ENCODE measurements around the gene CBLC.
"Not testable (repeated sequence)": the region's sequence is repeated elsewhere in the genome, so short reads cannot be mapped to it uniquely, and the experiment has no call there.

CBLC gene

GRCh38 chr19:44767295-44768180 is 10.2 kb upstream of the CBLC start:
- Mint-ChIP-seq H3K27ac (peak overlapping the region; percentile 4), H3K36me3 (ENCODE audit: low read depth) (no peaks in the 10 kb centered on the region), H3K4me1 (ENCODE audit: low read depth) (peaks cover 52% of the 10 kb centered on the region), H3K9me3 (no peaks in the 10 kb centered on the region), H3K4me3 (no peak overlapping the region), H3K27me3 (no peaks in the 10 kb centered on the region)
- no peak for DNase-seq

- DNase-seq: peak; percentile 99
- Mint-ChIP-seq H3K4me3 (peak overlapping the region; percentile 59), H3K27me3 (no peaks in the 10 kb centered on the region), H3K27ac (peak overlapping the region; percentile 87), H3K4me1 (ENCODE audit: low read depth) (peaks cover 34% of the 10 kb centered on the region), H3K36me3 (ENCODE audit: low read depth) (no peaks in the 10 kb centered on the region), H3K9me3 (no peaks in the 10 kb centered on the region)
These were observed 7.0 kb upstream of the CBLC start for GRCh38 chr19:44770550-44771257.

GRCh38 chr19:44772144-44772543 is 5.5 kb upstream of the CBLC start:
- not testable (repeated sequence) for H3K36me3 Mint-ChIP-seq (ENCODE audit: low read depth); DNase-seq; H3K4me3 Mint-ChIP-seq; H3K9me3 Mint-ChIP-seq; H3K27ac Mint-ChIP-seq; H3K27me3 Mint-ChIP-seq
- H3K4me1 Mint-ChIP-seq (ENCODE audit: low read depth): peaks cover 34% of the 10 kb centered on the region

GRCh38 chr19:44772959-44773358 is 4.7 kb upstream of the CBLC start:
- H3K4me3 Mint-ChIP-seq: no peak overlapping the region
- H3K36me3 Mint-ChIP-seq (ENCODE audit: low read depth): no peaks in the 10 kb centered on the region
- DNase-seq: no peak
- H3K9me3 Mint-ChIP-seq: no peaks in the 10 kb centered on the region
- no peaks in the 10 kb centered on the region for H3K27me3 Mint-ChIP-seq
- H3K27ac Mint-ChIP-seq: no peak overlapping the region
- peaks cover 26% of the 10 kb centered on the region for H3K4me1 Mint-ChIP-seq (ENCODE audit: low read depth)

- Mint-ChIP-seq H3K27ac (no peak overlapping the region), H3K36me3 (ENCODE audit: low read depth) (no peaks in the 10 kb centered on the region), H3K4me1 (ENCODE audit: low read depth) (peaks cover 3% of the 10 kb centered on the region), H3K4me3 (no peak overlapping the region), H3K27me3 (peaks cover 4% of the 10 kb centered on the region), H3K9me3 (no peaks in the 10 kb centered on the region)
- no peak for DNase-seq
These were observed 1.9 kb upstream of the CBLC start for GRCh38 chr19:44775676-44776240.

GRCh38 chr19:44776402-44777096 is 1.1 kb upstream of the CBLC start:
- H3K9me3 Mint-ChIP-seq: no peaks in the 10 kb centered on the region
- H3K27ac Mint-ChIP-seq: no peak overlapping the region
- H3K27me3 Mint-ChIP-seq: peaks cover 4% of the 10 kb centered on the region
- H3K4me1 Mint-ChIP-seq (ENCODE audit: low read depth): no peaks in the 10 kb centered on the region
- no peak for DNase-seq
- no peaks in the 10 kb centered on the region for H3K36me3 Mint-ChIP-seq (ENCODE audit: low read depth)
- H3K4me3 Mint-ChIP-seq: no peak overlapping the region

GRCh38 chr19:44779150-44779549 is 1.5 kb downstream of the CBLC start:
- DNase-seq: no peak
- H3K9me3 Mint-ChIP-seq: no peaks in the 10 kb centered on the region
- H3K27ac Mint-ChIP-seq: no peak overlapping the region
- peaks cover under 1% of the 10 kb centered on the region for H3K4me1 Mint-ChIP-seq (ENCODE audit: low read depth)
- peaks cover 5% of the 10 kb centered on the region for H3K27me3 Mint-ChIP-seq
- H3K36me3 Mint-ChIP-seq (ENCODE audit: low read depth): no peaks in the 10 kb centered on the region
- no peak overlapping the region for H3K4me3 Mint-ChIP-seq

GRCh38 chr19:44781694-44782093 is 4.0 kb downstream of the CBLC start:
- H3K9me3 Mint-ChIP-seq; H3K36me3 Mint-ChIP-seq (ENCODE audit: low read depth); H3K27me3 Mint-ChIP-seq; H3K4me3 Mint-ChIP-seq; DNase-seq; H3K27ac Mint-ChIP-seq; H3K4me1 Mint-ChIP-seq (ENCODE audit: low read depth): not testable (repeated sequence)

GRCh38 chr19:44782729-44783128 is 5.0 kb downstream of the CBLC start:
- Mint-ChIP-seq H3K27me3 (peaks cover 9% of the 10 kb centered on the region), H3K4me3 (no peak overlapping the region), H3K27ac (no peak overlapping the region), H3K36me3 (ENCODE audit: low read depth) (no peaks in the 10 kb centered on the region), H3K9me3 (no peaks in the 10 kb centered on the region), H3K4me1 (ENCODE audit: low read depth) (peaks cover 7% of the 10 kb centered on the region)
- no peak for DNase-seq

- H3K27ac Mint-ChIP-seq: no peak overlapping the region
- H3K4me1 Mint-ChIP-seq (ENCODE audit: low read depth): peaks cover 7% of the 10 kb centered on the region
- DNase-seq: no peak
- no peak overlapping the region for H3K4me3 Mint-ChIP-seq
- no peaks in the 10 kb centered on the region for H3K36me3 Mint-ChIP-seq (ENCODE audit: low read depth)
- H3K9me3 Mint-ChIP-seq: no peaks in the 10 kb centered on the region
- peaks cover 9% of the 10 kb centered on the region for H3K27me3 Mint-ChIP-seq
These were observed 5.9 kb downstream of the CBLC start for GRCh38 chr19:44783545-44783944.

GRCh38 chr19:44785271-44785670 is 7.6 kb downstream of the CBLC start:
- Mint-ChIP-seq H3K4me3 (no peak overlapping the region), H3K27ac (no peak overlapping the region), H3K27me3 (peaks cover 5% of the 10 kb centered on the region), H3K9me3 (no peaks in the 10 kb centered on the region), H3K36me3 (ENCODE audit: low read depth) (no peaks in the 10 kb centered on the region), H3K4me1 (ENCODE audit: low read depth) (peaks cover 7% of the 10 kb centered on the region)
- DNase-seq: no peak

- H3K36me3 Mint-ChIP-seq (ENCODE audit: low read depth): no peaks in the 10 kb centered on the region
- H3K4me1 Mint-ChIP-seq (ENCODE audit: low read depth): peaks cover 7% of the 10 kb centered on the region
- no peaks in the 10 kb centered on the region for H3K9me3 Mint-ChIP-seq
- DNase-seq: no peak
- H3K27ac Mint-ChIP-seq: no peak overlapping the region
- H3K4me3 Mint-ChIP-seq: no peak overlapping the region
- peaks cover 5% of the 10 kb centered on the region for H3K27me3 Mint-ChIP-seq
These were observed 8.3 kb downstream of the CBLC start for GRCh38 chr19:44785993-44786392.

GRCh38 chr19:44788971-44789370 is 11.3 kb downstream of the CBLC start:
- Mint-ChIP-seq H3K9me3 (no peaks in the 10 kb centered on the region), H3K27me3 (peaks cover 5% of the 10 kb centered on the region), H3K27ac (no peak overlapping the region), H3K4me1 (ENCODE audit: low read depth) (peaks cover 7% of the 10 kb centered on the region), H3K4me3 (no peak overlapping the region), H3K36me3 (ENCODE audit: low read depth) (no peaks in the 10 kb centered on the region)
- DNase-seq: no peak

- no peaks in the 10 kb centered on the region for H3K27me3 Mint-ChIP-seq
- no peaks in the 10 kb centered on the region for H3K4me1 Mint-ChIP-seq (ENCODE audit: low read depth)
- no peak overlapping the region for H3K27ac Mint-ChIP-seq
- no peak overlapping the region for H3K4me3 Mint-ChIP-seq
- no peak for DNase-seq
- H3K9me3 Mint-ChIP-seq: no peaks in the 10 kb centered on the region
- H3K36me3 Mint-ChIP-seq (ENCODE audit: low read depth): no peaks in the 10 kb centered on the region
These were observed 12.3 kb downstream of the CBLC start for GRCh38 chr19:44789943-44790483.
